PFSK-1 (cell line): ENCODE measurements around the gene MIB2.

ENCODE experiments used
- POLR2AphosphoS5 ChIP-seq: IDR thresholded peaks from 2 replicates; pipeline ENCODE4 v1.6.1; 2012; ENCODE audit warnings: low read depth, mild to moderate bottlenecking, control low read depth, low read length, moderate library complexity
- REST ChIP-seq, 2 experiments: IDR thresholded peaks; 2 replicates each; pipeline versions ENCODE4 v1.6.1 to v1.8.0; 2011 to 2012; ENCODE audit warnings: low read depth in 2 of 2, low read length in 2 of 2, control low read depth in 1 of 2, inconsistent platforms in 1 of 2, mild to moderate bottlenecking in 1 of 2, moderate library complexity in 1 of 2; ENCODE audit not compliant: insufficient read depth in 1 of 2
- SIN3A ChIP-seq: IDR thresholded peaks from 2 replicates; pipeline ENCODE4 v1.6.1; 2012; ENCODE audit warnings: mild to moderate bottlenecking, low read length, moderate library complexity, borderline replicate concordance; ENCODE audit not compliant: insufficient read depth

GRCh38 chr1:1569341-1569740, 46.0 kb upstream of the MIB2 start:
- no peak for TF ChIP-seq POLR2AphosphoS5
- no peak for TF ChIP-seq REST (IDR thresholded peaks at IDR 0.05; ENCODE audit: insufficient read depth in 1 of 2, low read depth in 2 of 2, low read length in 2 of 2)
- no peak for TF ChIP-seq SIN3A
